ENCODE data around the gene EGFL7. TPM values are rescaled to one million over a fixed set of nuclear protein-coding genes. Genes with fewer than 3 reads are reported as not detected.

Gene EGFL7
- total RNA-seq, 4 donors from 2014 or later: 119 to 1,791 (median 307) TPM

DNA sequence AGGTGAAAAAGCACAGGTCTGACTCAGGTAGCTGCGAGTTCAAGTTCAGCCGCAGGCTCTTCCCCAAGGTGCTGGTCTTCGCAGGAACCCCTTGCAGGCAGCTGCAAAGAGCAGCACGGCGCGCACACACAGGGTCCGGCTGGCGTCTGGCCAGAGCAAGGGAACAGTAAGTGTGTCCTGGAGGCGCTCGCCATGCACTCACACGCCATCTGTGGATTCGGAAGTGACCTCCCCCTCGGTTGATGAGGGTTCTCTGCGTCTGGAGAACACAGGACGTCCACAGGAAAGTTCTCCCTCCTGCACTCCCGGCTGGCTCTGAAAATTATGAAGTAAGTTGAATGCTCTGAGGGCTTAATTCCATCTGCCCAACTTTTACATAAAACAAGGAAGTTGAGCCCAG lies 14.0 kb upstream of the EGFL7 start:
- no peaks in the 10 kb centered on the region for H3K4me1 ChIP-seq
- H3K27me3 ChIP-seq: peaks cover 0 to 7% of the 10 kb centered on the region in 2 donors
- peak in 1 of 2 donors; percentile 57 for DNase-seq
- TF ChIP-seq, protein P1, sequence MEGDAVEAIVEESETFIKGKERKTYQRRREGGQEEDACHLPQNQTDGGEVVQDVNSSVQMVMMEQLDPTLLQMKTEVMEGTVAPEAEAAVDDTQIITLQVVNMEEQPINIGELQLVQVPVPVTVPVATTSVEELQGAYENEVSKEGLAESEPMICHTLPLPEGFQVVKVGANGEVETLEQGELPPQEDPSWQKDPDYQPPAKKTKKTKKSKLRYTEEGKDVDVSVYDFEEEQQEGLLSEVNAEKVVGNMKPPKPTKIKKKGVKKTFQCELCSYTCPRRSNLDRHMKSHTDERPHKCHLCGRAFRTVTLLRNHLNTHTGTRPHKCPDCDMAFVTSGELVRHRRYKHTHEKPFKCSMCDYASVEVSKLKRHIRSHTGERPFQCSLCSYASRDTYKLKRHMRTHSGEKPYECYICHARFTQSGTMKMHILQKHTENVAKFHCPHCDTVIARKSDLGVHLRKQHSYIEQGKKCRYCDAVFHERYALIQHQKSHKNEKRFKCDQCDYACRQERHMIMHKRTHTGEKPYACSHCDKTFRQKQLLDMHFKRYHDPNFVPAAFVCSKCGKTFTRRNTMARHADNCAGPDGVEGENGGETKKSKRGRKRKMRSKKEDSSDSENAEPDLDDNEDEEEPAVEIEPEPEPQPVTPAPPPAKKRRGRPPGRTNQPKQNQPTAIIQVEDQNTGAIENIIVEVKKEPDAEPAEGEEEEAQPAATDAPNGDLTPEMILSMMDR (IDR thresholded peaks at IDR 0.05): no peak
- no peak for TF ChIP-seq POLR2A (IDR thresholded peaks at IDR 0.05)
- intact Hi-C loops (cut with DNase I; ENCODE audit: low total_unique reads): no loop called here
- no peaks in the 10 kb centered on the region for H3K9me3 ChIP-seq
- no peaks in the 10 kb centered on the region for H3K36me3 ChIP-seq
- H3K4me3 ChIP-seq: no peak overlapping the region
- H3K27ac ChIP-seq: no peak overlapping the region

- no peaks in the 10 kb centered on the region for H3K36me3 ChIP-seq
- intact Hi-C loops (cut with DNase I; ENCODE audit: low total_unique reads): no loop called here
- DNase-seq: no peak
- H3K4me3 ChIP-seq: no peak overlapping the region
- no peak overlapping the region for H3K27ac ChIP-seq
- no peaks in the 10 kb centered on the region for H3K9me3 ChIP-seq
- H3K27me3 ChIP-seq: no peaks in the 10 kb centered on the region
- TF ChIP-seq, protein P1 (IDR thresholded peaks at IDR 0.05): no peak
- no peaks in the 10 kb centered on the region for H3K4me1 ChIP-seq
Observed at GRCh38 chr9:136650021-136650420, 12.7 kb upstream of the EGFL7 start.

GRCh38 chr9:136650648-136651047 lies 12.1 kb upstream of the EGFL7 start:
- no peak overlapping the region for H3K27ac ChIP-seq
- no peaks in the 10 kb centered on the region for H3K27me3 ChIP-seq
- no peak overlapping the region for H3K4me3 ChIP-seq
- no peaks in the 10 kb centered on the region for H3K9me3 ChIP-seq
- no peaks in the 10 kb centered on the region for H3K36me3 ChIP-seq
- intact Hi-C loops (cut with DNase I; ENCODE audit: low total_unique reads): no loop called here
- TF ChIP-seq, protein P1 (IDR thresholded peaks at IDR 0.05): no peak
- no peak for TF ChIP-seq POLR2A (IDR thresholded peaks at IDR 0.05)
- no peak for DNase-seq
- no peaks in the 10 kb centered on the region for H3K4me1 ChIP-seq

DNA sequence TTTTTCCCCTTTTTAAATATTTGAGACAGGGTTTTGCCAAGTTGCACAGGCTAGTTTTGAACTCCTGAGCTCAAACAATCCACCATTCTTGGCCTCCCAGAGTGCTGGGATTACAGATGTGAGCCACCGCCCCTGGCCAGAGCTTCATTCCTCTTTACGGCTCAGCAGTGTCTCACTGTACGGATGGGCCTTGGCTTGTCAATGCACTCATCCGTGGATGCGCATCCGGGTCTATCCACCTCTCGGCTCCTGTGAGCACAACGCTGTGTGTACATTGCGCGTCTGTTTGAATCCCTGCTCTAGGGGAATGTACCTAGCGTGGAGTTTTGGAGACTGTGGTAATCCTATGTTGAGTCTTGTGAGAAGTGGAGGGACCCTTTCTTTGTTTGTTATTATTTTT lies 10.9 kb upstream of the EGFL7 start:
- Histone ChIP-seq H3K4me3 (no peak overlapping the region), H3K4me1 (no peaks in the 10 kb centered on the region), H3K27ac (no peak overlapping the region), H3K36me3 (no peaks in the 10 kb centered on the region), H3K27me3 (no peaks in the 10 kb centered on the region), H3K9me3 (no peaks in the 10 kb centered on the region)
- no peak for DNase-seq
- TF ChIP-seq, protein P1 (IDR thresholded peaks at IDR 0.05): no peak
- no peak for TF ChIP-seq POLR2A (IDR thresholded peaks at IDR 0.05)
- intact Hi-C loops (cut with DNase I; ENCODE audit: low total_unique reads): no loop called here

- Histone ChIP-seq H3K36me3 (no peaks in the 10 kb centered on the region), H3K27me3 (no peaks in the 10 kb centered on the region), H3K27ac (peak overlapping the region; percentile 26 to 27), H3K4me1 (no peaks in the 10 kb centered on the region), H3K9me3 (no peaks in the 10 kb centered on the region), H3K4me3 (no peak overlapping the region)
- TF ChIP-seq POLR2A (IDR thresholded peaks at IDR 0.05): no peak
- TF ChIP-seq, protein P1 (IDR thresholded peaks at IDR 0.05): no peak
- no peak for DNase-seq
- intact Hi-C loops (cut with DNase I; ENCODE audit: low total_unique reads): no loop called here
Observed at GRCh38 chr9:136653323-136654079, 9.2 kb upstream of the EGFL7 start.

Measured in uterus (tissue), 4 donors.